Cardiac fibroblast (primary cell): ENCODE data around the gene TCP11.

Source experiments
- DNase-seq, 2 donors: peaks; one replicate each; pipeline versions ENCODE4 v3.0.0 to v3.0.0-alpha.2; 2010; ENCODE audit warnings: low read depth in 2 of 2
- H3K4me3 ChIP-seq, 2 donors: replicated peaks in 1 of 2; 1 replicate in 1 of 2; 2 replicates in 1 of 2; pipeline ENCODE4 v1.5.1; 2011; ENCODE audit warnings: low read depth in 2 of 2, low read length in 2 of 2, mild to moderate bottlenecking in 2 of 2, moderate library complexity in 1 of 2
- CTCF ChIP-seq: IDR thresholded peaks from one replicate; pipeline ENCODE4 v1.5.1; 2011; ENCODE audit warnings: low read depth, mild to moderate bottlenecking, low read length, inconsistent platforms

Gene TCP11

GRCh38 chr6:35141007-35141655, at the start of gene TCP11:
Gene TCP11, minus strand, starts transcription at chr6:35141339. Its CDS starts 469 bp downstream, at chr6:35140870.
- no peak for DNase-seq
- TF ChIP-seq CTCF, result no peak
- no peak within 1 kb of the TSS for H3K4me3 ChIP-seq

- TF ChIP-seq CTCF, result no peak
- no peak for DNase-seq
- H3K4me3 ChIP-seq, result no peak overlapping the region
These were observed 49.2 kb upstream of the TCP11 start for GRCh38 chr6:35190306-35190705.

GRCh38 chr6:35188886-35189285, 47.7 kb upstream of the TCP11 start:
- H3K4me3 ChIP-seq, result no peak overlapping the region
- DNase-seq, result no peak
- no peak for TF ChIP-seq CTCF

- TF ChIP-seq CTCF, result no peak
- no peak for DNase-seq
- H3K4me3 ChIP-seq, result no peak overlapping the region
These were observed 45.4 kb upstream of the TCP11 start for GRCh38 chr6:35186571-35186970.

- no peak for TF ChIP-seq CTCF
- no peak overlapping the region for H3K4me3 ChIP-seq
- DNase-seq, result no peak
These were observed 44.8 kb upstream of the TCP11 start for GRCh38 chr6:35185971-35186370.

GRCh38 chr6:35185302-35185681, 44.2 kb upstream of the TCP11 start:
- no peak overlapping the region for H3K4me3 ChIP-seq
- peak; percentile 66 to 69 for DNase-seq
- TF ChIP-seq CTCF, result no peak

- no peak overlapping the region for H3K4me3 ChIP-seq
- no peak for DNase-seq
- no peak for TF ChIP-seq CTCF
These were observed 43.6 kb upstream of the TCP11 start for GRCh38 chr6:35184580-35185301.
